ENCODE results near the gene ABLIM2.

GRCh38 chr4:8104491-8105305, 53.9 kb downstream of the ABLIM2 start:
- TF ChIP-seq, protein P1, sequence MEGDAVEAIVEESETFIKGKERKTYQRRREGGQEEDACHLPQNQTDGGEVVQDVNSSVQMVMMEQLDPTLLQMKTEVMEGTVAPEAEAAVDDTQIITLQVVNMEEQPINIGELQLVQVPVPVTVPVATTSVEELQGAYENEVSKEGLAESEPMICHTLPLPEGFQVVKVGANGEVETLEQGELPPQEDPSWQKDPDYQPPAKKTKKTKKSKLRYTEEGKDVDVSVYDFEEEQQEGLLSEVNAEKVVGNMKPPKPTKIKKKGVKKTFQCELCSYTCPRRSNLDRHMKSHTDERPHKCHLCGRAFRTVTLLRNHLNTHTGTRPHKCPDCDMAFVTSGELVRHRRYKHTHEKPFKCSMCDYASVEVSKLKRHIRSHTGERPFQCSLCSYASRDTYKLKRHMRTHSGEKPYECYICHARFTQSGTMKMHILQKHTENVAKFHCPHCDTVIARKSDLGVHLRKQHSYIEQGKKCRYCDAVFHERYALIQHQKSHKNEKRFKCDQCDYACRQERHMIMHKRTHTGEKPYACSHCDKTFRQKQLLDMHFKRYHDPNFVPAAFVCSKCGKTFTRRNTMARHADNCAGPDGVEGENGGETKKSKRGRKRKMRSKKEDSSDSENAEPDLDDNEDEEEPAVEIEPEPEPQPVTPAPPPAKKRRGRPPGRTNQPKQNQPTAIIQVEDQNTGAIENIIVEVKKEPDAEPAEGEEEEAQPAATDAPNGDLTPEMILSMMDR (conservative IDR thresholded peaks at IDR 0.05; ENCODE audit: low read depth in 2 of 2), result no peak
- TF ChIP-seq CREB1 (CRISPR knock-in tag; IDR thresholded peaks at IDR 0.05; ENCODE audit: low read depth), result no peak
- TF ChIP-seq POLR2AphosphoS5 (IDR thresholded peaks at IDR 0.05; ENCODE audit: low read depth), result no peak
